Measurements from ENCODE around the gene VPS13D. TPM values are rescaled to one million over a fixed set of nuclear protein-coding genes. Genes with fewer than 3 reads are reported as not detected.

Gene VPS13D
- total RNA-seq, 1 experiment from 2014 or later = 30.7 TPM

GRCh38 chr1:12183095-12183794 is 46.6 kb upstream of the VPS13D start:
- ChIA-PET CTCF (no interaction called here), POLR2A (ENCODE audit: unreplicated experiment) (no interaction called here)
- BruUV-seq (replicated peaks) = no TSS peak
- no peak overlapping the region for H3K9ac ChIP-seq (ENCODE audit: low read length)
- H3K9me3 ChIP-seq (ENCODE audit: low read length) = no peaks in the 10 kb centered on the region
- no peaks in the 10 kb centered on the region for H3K36me3 ChIP-seq (ENCODE audit: low read depth, low read length)
- no peak for TF ChIP-seq EZH2 (IDR thresholded peaks at IDR 0.05; ENCODE audit: low read length, unreplicated experiment)
- H3K79me2 ChIP-seq (ENCODE audit: low read length) = no peaks in the 10 kb centered on the region
- no peaks in the 10 kb centered on the region; the same call in 1 of the 2 replicates for H3K4me1 ChIP-seq (ENCODE audit: insufficient read depth, low read length)
- H3K4me2 ChIP-seq (ENCODE audit: low read length) = no peak overlapping the region
- H2AFZ ChIP-seq (ENCODE audit: low read length) = no peak overlapping the region
- H3F3A ChIP-seq (ENCODE audit: low read length, unreplicated experiment) = no peaks in the 10 kb centered on the region
- no peak for DNase-seq
- H3K4me3 ChIP-seq (ENCODE audit: low read length) = no peak overlapping the region
- ATAC-seq = no peak
- no peaks in the 10 kb centered on the region for H4K20me1 ChIP-seq (ENCODE audit: low read length)
- no peak overlapping the region for H3K27ac ChIP-seq (ENCODE audit: low read length)
- H3K9me2 ChIP-seq (replicated peaks; ENCODE audit: low read length) = no peaks in the 10 kb centered on the region
- intact Hi-C loops (cut with micrococcal nuclease) = no loop called here
- H3K27me3 ChIP-seq (ENCODE audit: low read length) = no peaks in the 10 kb centered on the region

DNA sequence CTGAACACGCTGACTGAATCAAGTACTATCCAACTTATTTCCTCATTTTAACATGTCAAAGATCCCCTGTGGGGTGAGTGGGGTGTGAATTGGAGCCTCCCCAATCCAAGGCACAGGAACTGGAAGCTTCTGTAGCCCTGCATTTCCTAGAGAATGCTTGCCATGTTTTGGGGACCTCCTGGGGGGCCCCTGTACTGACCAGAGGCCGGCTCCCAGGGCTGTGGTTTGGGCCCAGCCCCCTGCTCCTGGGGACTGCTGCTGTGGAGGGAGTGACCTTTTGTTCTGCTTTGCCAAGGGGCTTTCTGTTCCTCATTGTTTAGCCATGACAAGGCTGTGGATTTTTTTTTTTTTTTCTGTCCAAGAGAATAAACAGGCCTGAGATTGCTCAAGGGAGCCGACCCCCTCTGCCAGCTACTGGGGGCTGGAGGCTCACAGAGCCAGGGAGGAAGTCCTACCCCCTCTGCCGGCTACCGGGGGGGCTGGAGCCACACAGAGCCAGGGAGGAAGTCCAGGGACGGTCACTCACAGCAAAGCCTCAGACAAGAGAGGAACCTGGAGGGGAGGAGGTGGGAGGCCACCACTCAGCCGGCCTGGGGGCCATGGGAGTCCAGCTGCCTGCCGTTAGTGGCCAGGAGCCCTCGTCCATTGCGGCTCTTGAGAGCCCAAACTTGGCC is 45.7 kb upstream of the VPS13D start:
- CTCF ChIA-PET = no interaction called here
- no peaks in the 10 kb centered on the region for H3K9me3 ChIP-seq (ENCODE audit: low read length)
- H2AFZ ChIP-seq (ENCODE audit: low read length) = no peak overlapping the region
- H3K9ac ChIP-seq (ENCODE audit: low read length) = no peak overlapping the region
- no peak overlapping the region for H3K4me2 ChIP-seq (ENCODE audit: low read length)
- no peak overlapping the region for H3K27ac ChIP-seq (ENCODE audit: low read length)
- intact Hi-C loops (cut with micrococcal nuclease) = no loop called here
- H3K36me3 ChIP-seq (ENCODE audit: low read depth, low read length) = no peaks in the 10 kb centered on the region
- no TSS peak for BruUV-seq (replicated peaks)
- H3K4me1 ChIP-seq (ENCODE audit: insufficient read depth, low read length) = no peaks in the 10 kb centered on the region
- no peaks in the 10 kb centered on the region for H3K27me3 ChIP-seq (ENCODE audit: low read length)
- no peaks in the 10 kb centered on the region for H3K79me2 ChIP-seq (ENCODE audit: low read length)
- H4K20me1 ChIP-seq (ENCODE audit: low read length) = no peaks in the 10 kb centered on the region
- no peaks in the 10 kb centered on the region for H3K9me2 ChIP-seq (replicated peaks; ENCODE audit: low read length)
- H3K4me3 ChIP-seq (ENCODE audit: low read length) = no peak overlapping the region
- TF ChIP-seq EZH2phosphoT487 (IDR thresholded peaks at IDR 0.05; ENCODE audit: borderline replicate concordance, low read length) (no peak), CTCF (conservative IDR thresholded peaks at IDR 0.05; ENCODE audit: low read depth, low read length) (no peak), EZH2 (IDR thresholded peaks at IDR 0.05; ENCODE audit: low read length, unreplicated experiment) (no peak)
- POLR2A ChIA-PET (ENCODE audit: unreplicated experiment) = no interaction called here
- no peaks in the 10 kb centered on the region for H3F3A ChIP-seq (ENCODE audit: low read length, unreplicated experiment)
- ATAC-seq (no peak), DNase-seq (no peak)

DNA sequence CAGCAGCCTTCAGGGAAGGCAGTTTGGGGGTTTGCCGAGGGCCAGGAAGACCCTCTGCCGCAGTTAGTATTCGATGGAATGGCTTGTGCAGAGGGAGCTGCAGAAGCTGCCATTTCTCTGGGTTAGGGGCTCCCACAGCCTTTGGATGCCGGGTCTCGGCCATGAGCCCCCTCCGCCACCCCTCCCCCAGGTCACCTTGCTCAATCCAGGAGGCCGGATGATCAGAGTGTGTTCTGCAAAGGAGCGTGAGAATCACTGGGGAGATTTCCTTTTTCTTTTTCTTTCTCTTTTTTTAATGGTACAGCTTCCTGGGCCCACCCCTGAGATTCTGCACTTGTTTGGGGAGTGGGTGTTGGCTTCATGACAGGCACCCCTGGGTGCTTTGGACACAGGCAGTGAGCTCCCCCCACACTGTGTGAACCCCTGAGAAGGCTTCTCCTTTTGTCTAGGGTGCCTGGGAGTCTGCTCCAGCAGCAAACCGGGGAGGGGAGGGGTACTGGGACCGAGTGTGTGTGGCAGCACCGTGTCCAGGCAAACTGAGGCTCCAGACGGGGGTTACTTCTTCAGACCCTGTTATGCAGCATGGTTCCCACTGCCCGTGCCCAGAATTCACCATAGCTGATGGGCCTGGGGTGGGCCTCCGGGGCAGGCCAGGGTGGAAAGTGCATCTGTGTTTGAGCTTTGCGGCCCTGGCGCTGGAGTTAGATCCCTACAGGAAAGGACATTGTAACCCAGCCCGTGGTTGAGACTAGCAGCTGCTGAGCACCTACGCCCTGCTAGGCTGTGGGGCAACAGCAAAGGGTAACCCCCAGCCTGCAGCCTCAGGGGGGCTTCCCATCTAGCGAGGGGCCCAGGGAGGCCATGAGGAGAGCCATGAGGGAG is 44.6 kb upstream of the VPS13D start:
- DNase-seq (no peak), ATAC-seq (no peak)
- Histone ChIP-seq H3K4me3 (ENCODE audit: low read length) (no peak overlapping the region), H3K4me2 (ENCODE audit: low read length) (no peak overlapping the region), H3K27ac (ENCODE audit: low read length) (no peak overlapping the region), H3K4me1 (ENCODE audit: insufficient read depth, low read length) (no peaks in the 10 kb centered on the region), H3F3A (ENCODE audit: low read length, unreplicated experiment) (no peaks in the 10 kb centered on the region), H3K36me3 (ENCODE audit: low read depth, low read length) (no peaks in the 10 kb centered on the region), H3K9ac (ENCODE audit: low read length) (no peak overlapping the region), H4K20me1 (ENCODE audit: low read length) (no peaks in the 10 kb centered on the region), H2AFZ (ENCODE audit: low read length) (no peak overlapping the region), H3K79me2 (ENCODE audit: low read length) (no peaks in the 10 kb centered on the region), H3K27me3 (ENCODE audit: low read length) (no peaks in the 10 kb centered on the region), H3K9me2 (replicated peaks; ENCODE audit: low read length) (no peaks in the 10 kb centered on the region), H3K9me3 (ENCODE audit: low read length) (no peaks in the 10 kb centered on the region)
- ChIA-PET CTCF (no interaction called here), POLR2A (ENCODE audit: unreplicated experiment) (no interaction called here)
- intact Hi-C loops (cut with micrococcal nuclease) = no loop called here
- BruUV-seq (replicated peaks) = no TSS peak
- TF ChIP-seq EZH2phosphoT487 (IDR thresholded peaks at IDR 0.05; ENCODE audit: borderline replicate concordance, low read length) = no peak
- TF ChIP-seq EZH2 (IDR thresholded peaks at IDR 0.05; ENCODE audit: low read length, unreplicated experiment) = no peak
- no peak for TF ChIP-seq CTCF (conservative IDR thresholded peaks at IDR 0.05; ENCODE audit: low read depth, low read length)

All from PC-3 (cell line).